HepG2 (cell line): ENCODE results near the gene LMF2. TPM values are rescaled to one million over a fixed set of nuclear protein-coding genes. Genes with fewer than 3 reads are reported as not detected.

Experiments
- CREM ChIP-seq, 2 experiments: sonication (generic) in 1 of 2; formaldehyde crosslinking in 1 of 2; IDR thresholded peaks; 2 replicates each; pipeline versions ENCODE4 v1.4.0 to v1.6.1; 2016 to 2020; ENCODE audit warnings: antibody characterized with exemption in 1 of 2, mild to moderate bottlenecking in 1 of 2, missing genetic modification reagents in 1 of 2
- ETV5 ChIP-seq: IDR thresholded peaks from 2 replicates; pipeline ENCODE4 v1.6.1; 2018; ENCODE audit warnings: missing biosample characterization, missing genetic modification reagents, inconsistent platforms, borderline replicate concordance
- FOXK1 ChIP-seq: sonication (generic); formaldehyde crosslinking; IDR thresholded peaks from 2 replicates; pipeline ENCODE4 v1.4.0; 2020; ENCODE audit warnings: low read depth, missing genetic modification reagents, borderline replicate concordance
- GTF3A ChIP-seq: sonication (generic); formaldehyde crosslinking; conservative IDR thresholded peaks from 2 replicates; pipeline ENCODE4 v1.4.0; 2020; ENCODE audit warnings: mild to moderate bottlenecking, missing genetic modification reagents
- NCOR1 ChIP-seq: fragments of 200-600 bp; sonication (generic); IDR thresholded peaks from 2 replicates; pipeline ENCODE4 v1.7.0; 2017; ENCODE audit warnings: antibody characterized with exemption, low read length, borderline replicate concordance
- SETDB1 ChIP-seq: sonication (generic); formaldehyde crosslinking; IDR thresholded peaks from 2 replicates; pipeline ENCODE4 v1.5.1; 2020; ENCODE audit warnings: missing genetic modification reagents, mild to moderate bottlenecking, borderline replicate concordance
- ZFP1 ChIP-seq: IDR thresholded peaks from 2 replicates; pipeline ENCODE4 v1.6.1; 2016
- ZFP82 ChIP-seq: sonication (generic); formaldehyde crosslinking; IDR thresholded peaks from 2 replicates; pipeline ENCODE4 v1.5.1; 2020; ENCODE audit warnings: mild to moderate bottlenecking, missing genetic modification reagents, borderline replicate concordance
- ZKSCAN8 ChIP-seq: IDR thresholded peaks from 2 replicates; pipeline ENCODE4 v1.6.1; 2016; ENCODE audit warnings: borderline replicate concordance, missing genetic modification reagents, missing compliant biosample characterization
- ZNF678 ChIP-seq: sonication (generic); formaldehyde crosslinking; IDR thresholded peaks from 2 replicates; pipeline ENCODE4 v1.4.0; 2020; ENCODE audit warnings: mild to moderate bottlenecking, missing genetic modification reagents
- ZNF709 ChIP-seq: sonication (generic); formaldehyde crosslinking; IDR thresholded peaks from 2 replicates; pipeline ENCODE4 v1.5.0; 2020; ENCODE audit warnings: mild to moderate bottlenecking, missing genetic modification reagents
- polyA plus RNA-seq, 8 experiments: library from polyadenylated mRNA; depleted of rRNA in 3 of 8; stranded (reverse) in 7 of 8; unstranded in 1 of 8; fragments of >200 nt; fragmentation: Illumina TruSeq in 4 of 8; extraction: Trizol in 4 of 8; gene quantifications; 2 replicates each; pipeline versions ENCODE4 v1.2.1 to v1.2.3, GENCODE V29; 2011 to 2016; ENCODE audit warnings: low read depth in 4 of 8, missing spikeins in 1 of 8, mixed read lengths in 1 of 8; ENCODE audit not compliant: insufficient read depth in 1 of 8
- total RNA-seq, 5 experiments: library from RNA; depleted of rRNA; stranded (reverse); fragments of >200 nt; fragmentation: Illumina TruSeq; extraction: Trizol; gene quantifications; 2 replicates each; pipeline ENCODE4 v1.2.3, GENCODE V29; 2016; ENCODE audit warnings: low read depth in 1 of 5
- TF ChIP-seq, protein P1 (sequence below): sonication (generic); formaldehyde crosslinking; IDR thresholded peaks from 2 replicates; pipeline ENCODE4 v1.4.0; 2020; ENCODE audit warnings: mild to moderate bottlenecking, missing genetic modification reagents
- TF ChIP-seq, protein P2 (sequence below): sonication (generic); formaldehyde crosslinking; IDR thresholded peaks from 2 replicates; pipeline ENCODE4 v1.4.0; 2020; ENCODE audit warnings: missing genetic modification reagents
- TF ChIP-seq, protein P3 (sequence below): sonication (generic); formaldehyde crosslinking; IDR thresholded peaks from 2 replicates; pipeline ENCODE4 v1.5.0; 2020; ENCODE audit warnings: missing genetic modification reagents, mild to moderate bottlenecking, borderline replicate concordance
- TF ChIP-seq, protein P4 (sequence below): sonication (generic); formaldehyde crosslinking; IDR thresholded peaks from 2 replicates; pipeline ENCODE4 v1.8.1; 2023; ENCODE audit warnings: missing genetic modification reagents, mild to moderate bottlenecking, borderline replicate concordance
- TF ChIP-seq, protein P5 (sequence below): sonication (generic); formaldehyde crosslinking; IDR thresholded peaks from 2 replicates; pipeline ENCODE4 v1.4.0; 2020; ENCODE audit warnings: low read depth, mild to moderate bottlenecking, missing genetic modification reagents

The LMF2 gene
- total and polyA plus RNA-seq, 2 of the 13 experiments (the other 11 are each of a cell fraction or from before 2014, with no cell fraction given): 23.3 to 30.6 TPM

DNA sequence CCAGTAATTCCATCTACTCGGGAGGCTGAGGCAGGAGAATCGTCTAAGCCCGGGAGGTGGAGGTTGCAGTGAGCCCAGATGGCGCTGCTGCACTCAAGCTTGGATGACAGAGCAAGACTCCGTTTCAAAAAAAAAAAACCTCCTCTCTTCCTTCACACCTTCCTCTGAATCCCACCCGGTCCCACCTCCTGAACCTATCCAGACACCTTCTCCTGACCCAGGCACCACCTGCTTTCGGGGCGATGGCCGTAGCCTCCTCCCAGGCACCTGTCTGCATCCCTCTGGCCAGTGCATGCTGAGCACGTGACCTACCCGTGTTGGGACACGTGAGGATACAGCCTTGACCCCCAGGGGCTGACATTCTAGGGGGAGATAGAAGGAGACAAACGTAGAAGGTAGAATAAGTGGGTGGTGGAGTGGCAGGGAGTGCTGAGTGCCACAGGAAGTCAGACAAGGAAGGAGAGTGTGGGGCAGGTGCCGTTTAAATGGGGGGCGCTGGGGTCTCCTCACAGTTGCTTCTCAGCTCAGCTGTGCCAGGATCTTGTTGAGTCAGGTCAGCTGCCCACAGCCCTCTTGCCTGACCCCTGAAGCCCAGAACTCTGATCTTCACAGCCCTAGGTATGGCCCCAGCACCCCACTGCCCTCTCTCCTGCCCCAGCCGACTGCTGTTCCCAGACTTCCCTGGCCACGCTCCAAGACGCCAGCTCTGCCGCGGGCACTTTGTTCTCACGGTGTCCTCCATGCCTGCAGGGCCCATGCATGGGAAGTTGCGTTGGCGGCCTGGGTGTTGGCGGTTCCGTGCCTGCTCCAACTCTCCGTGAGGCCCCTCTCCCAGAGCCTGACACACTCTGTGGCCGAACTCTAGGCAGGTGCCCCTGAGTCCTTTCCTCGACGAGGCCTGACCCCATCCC, 22.0 kb downstream of the LMF2 start (continued):
- TF ChIP-seq, protein P1, sequence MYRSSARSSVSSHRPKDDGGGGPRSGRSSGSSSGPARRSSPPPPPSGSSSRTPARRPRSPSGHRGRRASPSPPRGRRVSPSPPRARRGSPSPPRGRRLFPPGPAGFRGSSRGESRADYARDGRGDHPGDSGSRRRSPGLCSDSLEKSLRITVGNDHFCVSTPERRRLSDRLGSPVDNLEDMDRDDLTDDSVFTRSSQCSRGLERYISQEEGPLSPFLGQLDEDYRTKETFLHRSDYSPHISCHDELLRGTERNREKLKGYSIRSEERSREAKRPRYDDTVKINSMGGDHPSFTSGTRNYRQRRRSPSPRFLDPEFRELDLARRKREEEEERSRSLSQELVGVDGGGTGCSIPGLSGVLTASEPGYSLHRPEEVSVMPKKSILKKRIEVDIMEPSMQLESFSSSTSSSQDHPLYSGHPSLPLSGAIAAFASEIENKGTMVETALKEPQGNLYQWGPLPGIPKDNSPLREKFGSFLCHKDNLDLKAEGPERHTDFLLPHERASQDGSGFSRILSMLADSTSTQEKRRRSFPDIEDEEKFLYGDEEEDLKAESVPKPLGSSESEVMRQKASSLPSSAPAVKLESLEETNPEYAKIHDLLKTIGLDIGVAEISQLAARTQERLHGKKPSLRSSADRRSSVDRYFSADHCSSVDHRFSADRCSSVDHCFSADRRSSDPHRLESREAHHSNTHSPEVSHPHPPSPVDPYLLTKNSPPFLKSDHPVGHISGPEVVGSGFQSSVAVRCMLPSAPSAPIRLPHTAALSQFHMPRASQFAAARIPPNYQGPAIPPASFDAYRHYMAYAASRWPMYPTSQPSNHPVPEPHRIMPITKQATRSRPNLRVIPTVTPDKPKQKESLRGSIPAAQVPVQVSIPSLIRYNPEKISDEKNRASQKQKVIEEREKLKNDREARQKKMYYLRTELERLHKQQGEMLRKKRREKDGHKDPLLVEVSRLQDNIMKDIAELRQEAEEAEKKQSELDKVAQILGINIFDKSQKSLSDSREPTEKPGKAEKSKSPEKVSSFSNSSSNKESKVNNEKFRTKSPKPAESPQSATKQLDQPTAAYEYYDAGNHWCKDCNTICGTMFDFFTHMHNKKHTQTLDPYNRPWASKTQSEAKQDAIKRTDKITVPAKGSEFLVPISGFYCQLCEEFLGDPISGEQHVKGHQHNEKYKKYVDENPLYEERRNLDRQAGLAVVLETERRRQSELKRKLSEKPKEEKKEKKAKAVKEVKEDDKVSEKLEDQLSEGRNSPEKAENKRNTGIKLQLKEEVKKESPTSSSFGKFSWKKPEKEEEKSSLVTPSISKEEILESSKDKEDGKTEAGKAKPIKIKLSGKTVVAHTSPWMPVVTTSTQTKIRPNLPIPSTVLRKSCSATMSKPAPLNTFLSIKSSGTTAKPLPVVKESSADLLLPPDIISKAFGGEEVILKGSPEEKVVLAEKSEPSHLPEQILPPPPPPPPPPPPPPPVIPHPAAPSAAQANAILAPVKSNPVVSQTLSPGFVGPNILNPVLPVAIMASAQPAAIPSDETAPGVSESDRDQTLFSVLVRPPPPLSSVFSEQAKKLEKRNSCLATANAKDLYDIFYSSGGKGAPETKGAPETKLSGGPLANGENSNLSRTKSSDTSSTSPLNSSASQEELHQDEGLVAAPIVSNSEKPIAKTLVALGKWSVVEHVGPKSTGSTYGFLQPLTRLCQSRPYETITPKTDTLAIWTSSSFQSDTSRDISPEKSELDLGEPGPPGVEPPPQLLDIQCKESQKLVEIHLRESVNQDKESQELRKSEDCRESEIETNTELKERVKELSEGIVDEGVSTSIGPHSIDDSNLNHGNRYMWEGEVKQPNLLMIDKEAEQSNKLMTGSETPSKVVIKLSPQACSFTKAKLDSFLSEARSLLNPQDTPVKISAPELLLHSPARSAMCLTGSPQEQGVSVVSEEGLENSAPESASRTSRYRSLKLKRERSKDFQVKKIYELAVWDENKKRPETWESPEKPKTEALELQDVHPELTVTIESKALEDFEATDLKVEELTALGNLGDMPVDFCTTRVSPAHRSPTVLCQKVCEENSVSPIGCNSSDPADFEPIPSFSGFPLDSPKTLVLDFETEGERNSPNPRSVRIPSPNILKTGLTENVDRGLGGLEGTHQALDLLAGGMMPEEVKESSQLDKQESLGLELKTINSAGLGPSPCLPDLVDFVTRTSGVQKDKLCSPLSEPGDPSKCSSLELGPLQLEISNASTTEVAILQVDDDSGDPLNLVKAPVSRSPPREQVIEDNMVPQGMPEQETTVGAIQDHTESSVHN (CRISPR knock-in tag): peak; percentile 98; the same call in 1 of the 2 replicates
- TF ChIP-seq CREM (IDR thresholded peaks at IDR 0.05) (no peak), CREM (CRISPR knock-in tag; IDR thresholded peaks at IDR 0.05) (no peak), GTF3A (no peak), NCOR1 (no peak), FOXK1 (CRISPR knock-in tag) (no peak; the same call in 1 of the 2 replicates), ZNF709 (CRISPR knock-in tag) (no peak), ZNF678 (CRISPR knock-in tag) (0 out of 2 replicates have a peak, but pooled peaks have one; percentile 37), ZFP82 (CRISPR knock-in tag) (no peak), SETDB1 (CRISPR knock-in tag) (no peak; the same call in 1 of the 2 replicates), ZFP1 (no peak), ETV5 (CRISPR knock-in tag) (no peak), ZKSCAN8 (no peak)
- TF ChIP-seq, protein P2, sequence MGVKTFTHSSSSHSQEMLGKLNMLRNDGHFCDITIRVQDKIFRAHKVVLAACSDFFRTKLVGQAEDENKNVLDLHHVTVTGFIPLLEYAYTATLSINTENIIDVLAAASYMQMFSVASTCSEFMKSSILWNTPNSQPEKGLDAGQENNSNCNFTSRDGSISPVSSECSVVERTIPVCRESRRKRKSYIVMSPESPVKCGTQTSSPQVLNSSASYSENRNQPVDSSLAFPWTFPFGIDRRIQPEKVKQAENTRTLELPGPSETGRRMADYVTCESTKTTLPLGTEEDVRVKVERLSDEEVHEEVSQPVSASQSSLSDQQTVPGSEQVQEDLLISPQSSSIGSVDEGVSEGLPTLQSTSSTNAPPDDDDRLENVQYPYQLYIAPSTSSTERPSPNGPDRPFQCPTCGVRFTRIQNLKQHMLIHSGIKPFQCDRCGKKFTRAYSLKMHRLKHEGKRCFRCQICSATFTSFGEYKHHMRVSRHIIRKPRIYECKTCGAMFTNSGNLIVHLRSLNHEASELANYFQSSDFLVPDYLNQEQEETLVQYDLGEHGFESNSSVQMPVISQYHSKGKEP (CRISPR knock-in tag): no peak
- TF ChIP-seq, protein P3, sequence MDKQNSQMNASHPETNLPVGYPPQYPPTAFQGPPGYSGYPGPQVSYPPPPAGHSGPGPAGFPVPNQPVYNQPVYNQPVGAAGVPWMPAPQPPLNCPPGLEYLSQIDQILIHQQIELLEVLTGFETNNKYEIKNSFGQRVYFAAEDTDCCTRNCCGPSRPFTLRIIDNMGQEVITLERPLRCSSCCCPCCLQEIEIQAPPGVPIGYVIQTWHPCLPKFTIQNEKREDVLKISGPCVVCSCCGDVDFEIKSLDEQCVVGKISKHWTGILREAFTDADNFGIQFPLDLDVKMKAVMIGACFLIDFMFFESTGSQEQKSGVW (CRISPR knock-in tag): no peak
- TF ChIP-seq, protein P4, sequence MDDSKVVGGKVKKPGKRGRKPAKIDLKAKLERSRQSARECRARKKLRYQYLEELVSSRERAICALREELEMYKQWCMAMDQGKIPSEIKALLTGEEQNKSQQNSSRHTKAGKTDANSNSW (CRISPR knock-in tag): no peak
- TF ChIP-seq, protein P5, sequence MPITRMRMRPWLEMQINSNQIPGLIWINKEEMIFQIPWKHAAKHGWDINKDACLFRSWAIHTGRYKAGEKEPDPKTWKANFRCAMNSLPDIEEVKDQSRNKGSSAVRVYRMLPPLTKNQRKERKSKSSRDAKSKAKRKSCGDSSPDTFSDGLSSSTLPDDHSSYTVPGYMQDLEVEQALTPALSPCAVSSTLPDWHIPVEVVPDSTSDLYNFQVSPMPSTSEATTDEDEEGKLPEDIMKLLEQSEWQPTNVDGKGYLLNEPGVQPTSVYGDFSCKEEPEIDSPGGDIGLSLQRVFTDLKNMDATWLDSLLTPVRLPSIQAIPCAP (CRISPR knock-in tag): no peak
